VCaP (cell line): ENCODE data around the gene ZNF280A.

Source experiments
- H3K27ac ChIP-seq: fragments of 450-650 bp; 2 replicates; pipeline ENCODE4 v1.5.1; 2017
- CTCF ChIP-seq: fragments of 450-650 bp; conservative IDR thresholded peaks from 2 replicates; pipeline ENCODE4 v1.5.1; 2017; ENCODE audit warnings: mild to moderate bottlenecking, moderate library complexity

Gene ZNF280A

GRCh38 chr22:22520020-22520656 is at the start of gene ZNF280A:
Gene ZNF280A, minus strand, starts transcription at chr22:22520270. Its CDS starts 4,640 bp downstream, at chr22:22515630.
- H3K27ac ChIP-seq, result no peak within 1 kb of the TSS
- TF ChIP-seq CTCF, result no peak

- TF ChIP-seq CTCF, result no peak
- H3K27ac ChIP-seq, result peak overlapping the region; percentile 41
These were observed 49.1 kb upstream of the ZNF280A start for GRCh38 chr22:22569218-22569617.

GRCh38 chr22:22565981-22566380 is 45.9 kb upstream of the ZNF280A start:
- TF ChIP-seq CTCF, result no peak

GRCh38 chr22:22558972-22559603 is 39.0 kb upstream of the ZNF280A start, which contains the start of gene PRAME:
Gene PRAME, minus strand, starts transcription at chr22:22559265. Its CDS starts 2,433 bp downstream, at chr22:22556832.
- H3K27ac ChIP-seq, result peak within 1 kb of the TSS; percentile 59
- peak; percentile 86 for TF ChIP-seq CTCF

More at GRCh38 chr22:22565981-22566380, 45.9 kb upstream of the ZNF280A start:
- H3K27ac ChIP-seq, result no peak overlapping the region

- peak overlapping the region; percentile 59; the same call in 1 of the 2 replicates for H3K27ac ChIP-seq
- TF ChIP-seq CTCF, result no peak
These were observed 38.3 kb upstream of the ZNF280A start for GRCh38 chr22:22558071-22558971.

GRCh38 chr22:22556995-22557925 is 37.2 kb upstream of the ZNF280A start:
- no peak overlapping the region for H3K27ac ChIP-seq
- no peak for TF ChIP-seq CTCF
